ENCODE results near the gene YTHDC2. TPM values are rescaled to one million over a fixed set of nuclear protein-coding genes. Genes with fewer than 3 reads are reported as not detected.
A peak's percentile ranks its signal among the peaks of the same experiment; 100 is the strongest.

YTHDC2 gene
- total RNA-seq, 1 donor from 2014 or later = 23.1 TPM

GRCh38 chr5:113502073-113502472 is 11.4 kb upstream of the YTHDC2 start:
- peaks cover under 1% of the 10 kb centered on the region for H3K4me1 Mint-ChIP-seq (ENCODE audit: low read depth)
- intact Hi-C loops (cut with micrococcal nuclease) = no loop called here
- no peak for DNase-seq (ENCODE audit: low spot score)
- no peaks in the 10 kb centered on the region for H3K36me3 Mint-ChIP-seq (ENCODE audit: low read depth)
- peaks cover 16% of the 10 kb centered on the region for H3K9me3 Mint-ChIP-seq
- no peak overlapping the region for H3K4me3 Mint-ChIP-seq (ENCODE audit: low read depth)
- peaks cover 74% of the 10 kb centered on the region for H3K27me3 Mint-ChIP-seq (ENCODE audit: low read depth)
- no peak overlapping the region for H3K27ac Mint-ChIP-seq

DNA sequence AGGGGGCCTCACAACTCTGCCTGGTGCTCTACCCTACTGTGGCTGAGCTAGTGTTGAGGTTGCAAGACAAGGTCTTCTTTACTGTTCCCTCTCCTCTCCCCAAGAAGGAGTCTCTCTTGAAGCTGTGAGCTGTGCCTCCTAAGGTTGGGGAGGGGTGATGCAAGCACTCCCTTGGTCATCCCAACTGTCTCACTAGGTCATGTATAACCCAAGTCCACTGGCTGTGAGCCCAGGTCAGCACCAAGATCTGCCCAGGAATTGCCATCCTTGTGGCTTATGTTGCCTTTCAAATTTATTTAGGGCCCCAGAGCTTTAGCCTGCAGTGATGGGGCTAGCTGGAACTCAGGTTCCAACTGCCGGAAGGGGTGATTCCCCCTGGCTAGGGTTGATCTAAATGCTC is 10.3 kb upstream of the YTHDC2 start:
- H3K36me3 Mint-ChIP-seq (ENCODE audit: low read depth) = no peaks in the 10 kb centered on the region
- H3K27ac Mint-ChIP-seq = no peak overlapping the region
- no peak overlapping the region for H3K4me3 Mint-ChIP-seq (ENCODE audit: low read depth)
- intact Hi-C loops (cut with micrococcal nuclease) = no loop called here
- peaks cover 11% of the 10 kb centered on the region for H3K4me1 Mint-ChIP-seq (ENCODE audit: low read depth)
- H3K9me3 Mint-ChIP-seq = peaks cover 16% of the 10 kb centered on the region
- DNase-seq (ENCODE audit: low spot score) = no peak
- peaks cover 73% of the 10 kb centered on the region for H3K27me3 Mint-ChIP-seq (ENCODE audit: low read depth)

DNA sequence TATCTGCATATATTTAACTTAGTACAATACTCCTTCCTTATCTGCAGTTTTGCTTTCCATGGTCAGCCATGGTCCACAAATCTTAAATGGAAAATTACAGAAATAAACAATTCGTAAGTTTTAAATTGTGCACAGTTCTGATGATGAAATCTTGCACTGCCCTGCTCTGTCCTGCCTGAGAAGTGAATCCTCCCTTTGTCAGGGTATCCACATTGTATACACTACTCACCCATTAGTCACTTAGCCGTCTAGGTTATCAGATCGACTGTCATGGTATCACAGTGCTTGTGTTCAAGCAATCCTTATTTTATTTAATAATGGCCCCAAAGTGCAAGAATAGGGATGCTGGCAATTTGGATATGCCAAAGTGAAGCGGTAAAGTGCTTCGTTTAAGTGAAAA is 8.3 kb upstream of the YTHDC2 start:
- H3K4me3 Mint-ChIP-seq (ENCODE audit: low read depth) = no peak overlapping the region
- H3K27ac Mint-ChIP-seq = no peak overlapping the region
- H3K9me3 Mint-ChIP-seq = peaks cover 6% of the 10 kb centered on the region
- no peaks in the 10 kb centered on the region for H3K36me3 Mint-ChIP-seq (ENCODE audit: low read depth)
- no peak for DNase-seq (ENCODE audit: low spot score)
- H3K27me3 Mint-ChIP-seq (ENCODE audit: low read depth) = peaks cover 64% of the 10 kb centered on the region
- intact Hi-C loops (cut with micrococcal nuclease) = no loop called here
- H3K4me1 Mint-ChIP-seq (ENCODE audit: low read depth) = peaks cover 15% of the 10 kb centered on the region

DNA sequence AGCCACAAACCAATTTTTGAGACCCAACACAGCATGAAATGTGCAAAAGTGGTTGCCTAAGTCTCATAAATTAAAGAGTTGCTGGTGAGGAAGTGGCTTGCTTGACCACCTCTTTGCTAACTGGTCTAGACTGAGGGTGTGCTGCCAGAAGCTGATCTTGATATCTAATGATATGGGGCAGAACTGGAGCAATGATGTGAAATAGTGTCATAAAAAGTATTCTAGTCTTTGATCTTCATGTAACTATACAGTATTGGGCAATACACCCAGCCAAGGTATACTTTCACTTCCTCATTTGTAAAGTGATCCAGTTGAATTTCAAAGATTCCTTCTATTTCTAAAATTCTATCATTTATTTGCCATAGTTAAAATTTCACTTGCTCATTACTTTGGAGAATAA is 5.9 kb upstream of the YTHDC2 start:
- no peak overlapping the region for H3K4me3 Mint-ChIP-seq (ENCODE audit: low read depth)
- no peaks in the 10 kb centered on the region for H3K36me3 Mint-ChIP-seq (ENCODE audit: low read depth)
- H3K9me3 Mint-ChIP-seq = no peaks in the 10 kb centered on the region
- H3K27ac Mint-ChIP-seq = no peak overlapping the region
- intact Hi-C loops (cut with micrococcal nuclease) = no loop called here
- DNase-seq (ENCODE audit: low spot score) = no peak
- peaks cover 45% of the 10 kb centered on the region for H3K27me3 Mint-ChIP-seq (ENCODE audit: low read depth)
- H3K4me1 Mint-ChIP-seq (ENCODE audit: low read depth) = peaks cover 18% of the 10 kb centered on the region

GRCh38 chr5:113508756-113509155 is 4.7 kb upstream of the YTHDC2 start:
- Mint-ChIP-seq H3K27me3 (ENCODE audit: low read depth) (peaks cover 42% of the 10 kb centered on the region), H3K4me3 (ENCODE audit: low read depth) (no peak overlapping the region), H3K4me1 (ENCODE audit: low read depth) (peaks cover 22% of the 10 kb centered on the region), H3K9me3 (peaks cover 3% of the 10 kb centered on the region), H3K27ac (no peak overlapping the region), H3K36me3 (ENCODE audit: low read depth) (peaks cover 2% of the 10 kb centered on the region)
- DNase-seq (ENCODE audit: low spot score) = no peak
- intact Hi-C loops (cut with micrococcal nuclease) = loop anchor here (2.0 kb wide), 1 partner anchor 16 kb away; no protein-coding TSS in a partner anchor

DNA sequence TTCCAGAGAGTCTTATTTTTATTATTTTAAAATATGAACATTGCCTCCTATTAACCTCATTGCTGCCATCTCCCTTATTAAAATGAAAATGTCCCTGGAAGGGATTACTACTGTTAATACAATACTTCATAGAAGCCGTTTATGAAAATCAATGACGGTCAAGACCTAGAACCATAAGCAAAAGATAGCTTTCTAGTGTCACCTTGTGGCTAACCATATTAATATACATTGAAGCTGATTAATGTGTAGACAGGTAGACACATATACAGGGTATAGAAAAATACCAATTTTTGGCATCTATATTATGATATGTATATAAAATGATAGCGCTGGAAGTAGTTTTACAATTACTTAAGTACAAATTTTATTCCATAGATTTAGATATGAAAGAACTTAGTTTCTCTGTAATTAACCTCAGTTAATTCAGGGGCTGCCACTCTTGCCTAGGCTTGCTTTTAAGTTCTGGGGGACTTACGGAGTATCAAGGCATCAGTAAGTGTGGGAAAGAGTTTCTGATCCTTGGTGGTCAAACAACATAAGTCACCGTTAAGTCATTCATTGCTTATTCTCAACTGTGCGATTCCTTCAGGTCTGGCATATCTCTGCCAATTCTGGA is 2.5 kb upstream of the YTHDC2 start:
- no peak overlapping the region for H3K4me3 Mint-ChIP-seq (ENCODE audit: low read depth)
- H3K9me3 Mint-ChIP-seq = peaks cover 3% of the 10 kb centered on the region
- peaks cover 30% of the 10 kb centered on the region for H3K27me3 Mint-ChIP-seq (ENCODE audit: low read depth)
- intact Hi-C loops (cut with micrococcal nuclease) = loop anchor here (2.0 kb wide), 1 partner anchor 174 kb away; no protein-coding TSS in a partner anchor
- peaks cover 37% of the 10 kb centered on the region for H3K4me1 Mint-ChIP-seq (ENCODE audit: low read depth)
- no peak for DNase-seq (ENCODE audit: low spot score)
- no peak overlapping the region for H3K27ac Mint-ChIP-seq
- peaks cover 9% of the 10 kb centered on the region for H3K36me3 Mint-ChIP-seq (ENCODE audit: low read depth)

DNA sequence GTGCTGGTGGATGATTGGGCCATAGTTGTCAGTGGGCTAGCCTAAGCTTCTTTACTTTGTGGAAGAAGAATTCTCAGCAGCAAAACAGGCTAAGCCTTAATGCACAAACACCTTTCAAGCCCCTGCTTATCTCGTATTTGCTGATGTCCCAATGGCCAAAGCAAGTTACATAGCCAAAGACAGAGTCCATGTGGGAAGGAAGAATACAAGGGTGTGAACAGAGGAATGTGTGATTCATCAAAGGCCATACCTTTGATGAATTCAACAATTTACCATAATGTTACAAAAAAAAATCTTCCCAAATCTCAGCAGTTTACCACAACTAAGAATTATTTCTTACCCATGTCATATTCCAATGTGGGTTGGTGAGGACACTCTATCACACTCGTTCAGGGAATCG is 1.2 kb upstream of the YTHDC2 start:
- Mint-ChIP-seq H3K36me3 (ENCODE audit: low read depth) (peaks cover 20% of the 10 kb centered on the region), H3K27ac (no peak overlapping the region), H3K4me1 (ENCODE audit: low read depth) (peaks cover 41% of the 10 kb centered on the region), H3K4me3 (ENCODE audit: low read depth) (no peak overlapping the region), H3K27me3 (ENCODE audit: low read depth) (peaks cover 24% of the 10 kb centered on the region), H3K9me3 (peaks cover 3% of the 10 kb centered on the region)
- intact Hi-C loops (cut with micrococcal nuclease) = loop anchor here (2.0 kb wide), 3 partner anchors 24 to 536 kb away; partner anchors contain the start of genes DCP2 and MCC
- DNase-seq (ENCODE audit: low spot score) = no peak

GRCh38 chr5:113514289-113514635 is 768 bp downstream of the YTHDC2 start:
- DNase-seq (ENCODE audit: low spot score) = no peak
- Mint-ChIP-seq H3K4me1 (ENCODE audit: low read depth) (peaks cover 34% of the 10 kb centered on the region), H3K4me3 (ENCODE audit: low read depth) (peak overlapping the region; percentile 87), H3K36me3 (ENCODE audit: low read depth) (peaks cover 35% of the 10 kb centered on the region), H3K9me3 (peaks cover 3% of the 10 kb centered on the region), H3K27ac (peak overlapping the region; percentile 83), H3K27me3 (ENCODE audit: low read depth) (peaks cover 11% of the 10 kb centered on the region)
- intact Hi-C loops (cut with micrococcal nuclease) = no loop called here

- Mint-ChIP-seq H3K4me3 (ENCODE audit: low read depth) (no peak overlapping the region), H3K9me3 (no peaks in the 10 kb centered on the region), H3K36me3 (ENCODE audit: low read depth) (peaks cover 55% of the 10 kb centered on the region), H3K4me1 (ENCODE audit: low read depth) (peaks cover 45% of the 10 kb centered on the region), H3K27me3 (ENCODE audit: low read depth) (no peaks in the 10 kb centered on the region), H3K27ac (no peak overlapping the region)
- intact Hi-C loops (cut with micrococcal nuclease) = no loop called here
- DNase-seq (ENCODE audit: low spot score) = no peak
These were observed 5.4 kb downstream of the YTHDC2 start for GRCh38 chr5:113518884-113519283.

- H3K27ac Mint-ChIP-seq = no peak overlapping the region
- no peaks in the 10 kb centered on the region for H3K9me3 Mint-ChIP-seq
- no peaks in the 10 kb centered on the region for H3K27me3 Mint-ChIP-seq (ENCODE audit: low read depth)
- intact Hi-C loops (cut with micrococcal nuclease) = no loop called here
- peaks cover 45% of the 10 kb centered on the region for H3K4me1 Mint-ChIP-seq (ENCODE audit: low read depth)
- no peak for DNase-seq (ENCODE audit: low spot score)
- H3K4me3 Mint-ChIP-seq (ENCODE audit: low read depth) = no peak overlapping the region
- peaks cover 57% of the 10 kb centered on the region for H3K36me3 Mint-ChIP-seq (ENCODE audit: low read depth)
These were observed 5.9 kb downstream of the YTHDC2 start for GRCh38 chr5:113519412-113519811.

DNA sequence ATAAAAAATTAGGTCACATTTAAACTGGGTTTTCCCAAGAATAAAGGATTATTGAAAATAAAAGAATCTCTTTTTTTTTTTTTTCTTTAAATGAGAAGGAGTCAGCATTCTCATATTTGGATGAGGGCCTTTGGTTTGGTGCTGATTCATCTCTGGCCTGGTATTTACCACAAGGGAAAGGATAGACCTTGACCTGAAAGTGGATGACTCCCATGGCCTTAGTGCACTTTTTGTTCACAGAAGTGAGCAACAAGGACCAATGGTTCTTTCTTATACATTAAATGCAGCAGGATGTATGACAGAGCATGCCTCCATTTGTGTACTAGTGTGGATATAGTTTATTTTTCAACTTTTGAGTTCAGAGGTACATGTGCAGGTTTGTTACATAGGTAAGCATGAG is 6.9 kb downstream of the YTHDC2 start:
- intact Hi-C loops (cut with micrococcal nuclease) = no loop called here
- Mint-ChIP-seq H3K9me3 (no peaks in the 10 kb centered on the region), H3K27me3 (ENCODE audit: low read depth) (no peaks in the 10 kb centered on the region), H3K27ac (peak overlapping the region; percentile 51), H3K36me3 (ENCODE audit: low read depth) (peaks cover 56% of the 10 kb centered on the region), H3K4me1 (ENCODE audit: low read depth) (peaks cover 46% of the 10 kb centered on the region), H3K4me3 (ENCODE audit: low read depth) (no peak overlapping the region)
- DNase-seq (ENCODE audit: low spot score) = no peak

DNA sequence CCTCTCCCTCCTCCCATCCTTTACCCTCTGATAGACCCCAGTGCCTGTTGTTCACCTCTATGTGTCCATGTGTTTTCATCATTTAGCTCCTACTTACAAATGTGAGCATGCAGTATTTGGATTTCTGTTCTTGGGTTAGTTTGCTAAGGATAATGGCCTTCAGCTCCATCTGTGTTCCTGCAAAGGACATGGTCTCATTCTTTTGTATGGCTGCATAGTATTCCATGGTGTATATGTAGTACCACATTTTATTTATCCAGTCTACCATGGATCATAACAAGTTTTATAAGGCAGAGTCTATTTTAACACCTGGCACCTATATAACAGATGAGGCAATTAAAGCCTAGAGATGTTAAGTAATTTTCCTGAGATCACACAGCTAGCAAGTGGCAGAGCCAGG is 7.4 kb downstream of the YTHDC2 start:
- intact Hi-C loops (cut with micrococcal nuclease) = no loop called here
- DNase-seq (ENCODE audit: low spot score) = no peak
- peaks cover 42% of the 10 kb centered on the region for H3K4me1 Mint-ChIP-seq (ENCODE audit: low read depth)

DNA sequence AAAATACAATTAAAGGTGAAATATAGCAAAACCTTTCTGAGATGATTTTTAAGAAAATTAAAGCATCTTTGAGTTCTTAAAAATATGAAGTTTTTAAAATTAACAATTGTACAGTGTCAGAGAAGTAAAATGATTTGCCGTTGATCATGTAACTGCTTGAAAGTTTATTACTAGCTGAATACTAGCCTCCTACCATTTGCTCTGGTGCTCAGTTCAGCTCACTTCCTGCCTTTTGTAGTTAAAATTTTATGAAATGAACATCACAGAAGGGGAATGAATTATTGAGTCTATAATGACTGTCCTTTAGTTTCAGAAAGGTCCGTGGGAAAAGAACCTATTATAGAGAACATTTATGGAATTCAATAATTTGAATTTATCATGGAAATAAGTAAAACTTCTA is 9.7 kb downstream of the YTHDC2 start:
- H3K27ac Mint-ChIP-seq = no peak overlapping the region
- no peak overlapping the region for H3K4me3 Mint-ChIP-seq (ENCODE audit: low read depth)
- peaks cover 46% of the 10 kb centered on the region for H3K36me3 Mint-ChIP-seq (ENCODE audit: low read depth)
- intact Hi-C loops (cut with micrococcal nuclease) = no loop called here
- DNase-seq (ENCODE audit: low spot score) = no peak
- H3K9me3 Mint-ChIP-seq = no peaks in the 10 kb centered on the region
- H3K4me1 Mint-ChIP-seq (ENCODE audit: low read depth) = peaks cover 35% of the 10 kb centered on the region
- H3K27me3 Mint-ChIP-seq (ENCODE audit: low read depth) = no peaks in the 10 kb centered on the region

More for the DNA sequence above, 7.4 kb downstream of the YTHDC2 start:
- no peaks in the 10 kb centered on the region for H3K27me3 Mint-ChIP-seq (ENCODE audit: low read depth)
- peak overlapping the region; percentile 51 for H3K27ac Mint-ChIP-seq
- peaks cover 51% of the 10 kb centered on the region for H3K36me3 Mint-ChIP-seq (ENCODE audit: low read depth)
- no peak overlapping the region for H3K4me3 Mint-ChIP-seq (ENCODE audit: low read depth)
- H3K9me3 Mint-ChIP-seq = no peaks in the 10 kb centered on the region
